ENCODE results near the gene DSCAML1.
"Not testable (repeated sequence)": the region's sequence is repeated elsewhere in the genome, so short reads cannot be mapped to it uniquely, and the experiment has no call there.

Gene DSCAML1

DNA sequence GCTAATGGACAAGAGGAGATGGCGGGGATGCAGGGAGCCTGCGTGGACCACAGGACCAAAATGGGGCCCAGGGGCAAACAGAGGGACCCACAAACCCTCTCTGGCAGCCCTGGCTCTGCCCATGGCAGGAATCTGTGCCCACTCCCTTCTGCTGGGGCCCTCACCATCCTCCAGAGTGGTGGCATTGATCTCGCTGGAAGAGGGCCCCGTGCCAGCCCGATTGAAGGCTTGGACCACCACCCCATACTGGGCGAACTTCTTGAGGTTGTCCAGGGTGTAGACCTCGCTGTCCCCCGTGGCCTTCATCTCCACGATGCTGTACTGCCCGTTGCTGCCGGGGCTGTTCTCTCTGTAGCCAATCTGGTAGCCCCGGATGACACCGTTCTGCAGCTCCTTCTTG, 332.2 kb downstream of the DSCAML1 start:
- no peak for DNase-seq (ENCODE audit: low spot score)

- no peak for DNase-seq (ENCODE audit: low spot score)
Observed at GRCh38 chr11:117462864-117463247, 334.2 kb downstream of the DSCAML1 start.

DNA sequence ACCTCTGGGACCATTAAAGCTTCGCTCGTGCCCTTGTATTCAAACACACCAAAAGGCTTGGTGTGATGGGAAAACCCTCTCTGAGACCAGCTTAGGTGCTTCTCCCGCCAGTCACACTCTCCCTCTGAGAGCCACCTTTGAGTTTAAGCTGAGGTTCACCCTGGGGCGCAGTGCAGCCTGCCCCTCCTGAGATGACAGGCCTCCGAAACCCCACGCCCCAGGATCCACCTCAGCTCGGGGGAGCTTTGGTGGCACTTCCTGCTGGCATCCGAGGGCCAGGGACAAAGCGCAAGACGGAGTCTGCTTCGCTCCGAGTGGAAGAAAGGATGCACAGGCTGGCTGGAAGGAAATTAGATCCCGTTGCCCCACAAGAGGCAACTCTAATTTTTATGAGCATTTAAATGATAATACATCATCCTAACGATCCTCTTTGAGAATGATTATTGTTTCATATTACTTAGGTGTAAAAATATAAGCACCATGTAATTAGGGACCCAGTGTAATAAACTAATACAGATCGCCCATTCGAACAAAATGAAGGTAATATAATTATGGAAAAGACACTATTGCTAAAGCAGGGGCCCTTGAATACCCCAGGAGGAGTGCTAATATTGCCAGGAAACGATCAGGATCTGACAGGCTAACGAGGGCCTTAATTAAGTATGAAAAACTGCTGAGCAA, 334.7 kb downstream of the DSCAML1 start:
- no peak for DNase-seq (ENCODE audit: low spot score)

DNA sequence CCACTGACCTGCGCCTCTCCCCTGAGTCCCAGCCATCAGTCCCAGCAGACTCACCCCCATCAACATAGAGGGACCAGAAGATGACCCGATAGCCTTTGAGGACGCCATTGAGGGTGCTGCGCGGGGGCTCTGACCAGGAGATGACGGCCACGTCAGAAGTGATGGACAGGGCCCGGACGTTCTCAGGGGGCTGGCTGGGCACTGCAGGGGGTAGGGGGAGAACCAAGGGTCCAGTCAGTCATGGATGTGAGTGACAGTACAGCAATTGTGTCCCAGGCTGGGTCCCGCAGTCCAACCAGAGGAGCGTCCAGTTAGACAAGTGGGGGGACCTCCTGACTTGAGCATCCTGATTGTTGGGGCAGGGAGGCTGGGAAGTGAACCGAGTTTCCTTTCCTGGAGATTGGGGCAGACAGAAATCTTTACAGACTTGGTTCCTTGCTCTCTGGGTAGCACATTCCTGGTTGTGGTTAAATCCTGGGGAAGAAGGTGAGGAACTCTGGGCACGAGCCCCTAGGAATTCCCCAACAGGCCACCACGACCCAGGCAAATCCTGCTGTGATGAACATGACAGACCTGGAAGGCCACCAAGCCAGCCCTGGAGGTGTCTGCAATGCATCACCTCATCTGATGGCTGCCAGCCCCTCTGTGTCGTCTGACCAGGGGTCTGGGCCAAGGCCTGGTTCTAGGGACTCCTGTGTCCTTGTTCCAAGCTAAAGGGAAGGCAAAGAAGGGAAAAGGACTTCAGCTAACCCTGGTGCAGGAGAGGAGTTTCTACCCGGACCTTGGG, 335.4 kb downstream of the DSCAML1 start:
- DNase-seq (ENCODE audit: low spot score), result no peak

GRCh38 chr11:117459979-117460300, 337.1 kb downstream of the DSCAML1 start:
- DNase-seq (ENCODE audit: low spot score), result no peak

DNA sequence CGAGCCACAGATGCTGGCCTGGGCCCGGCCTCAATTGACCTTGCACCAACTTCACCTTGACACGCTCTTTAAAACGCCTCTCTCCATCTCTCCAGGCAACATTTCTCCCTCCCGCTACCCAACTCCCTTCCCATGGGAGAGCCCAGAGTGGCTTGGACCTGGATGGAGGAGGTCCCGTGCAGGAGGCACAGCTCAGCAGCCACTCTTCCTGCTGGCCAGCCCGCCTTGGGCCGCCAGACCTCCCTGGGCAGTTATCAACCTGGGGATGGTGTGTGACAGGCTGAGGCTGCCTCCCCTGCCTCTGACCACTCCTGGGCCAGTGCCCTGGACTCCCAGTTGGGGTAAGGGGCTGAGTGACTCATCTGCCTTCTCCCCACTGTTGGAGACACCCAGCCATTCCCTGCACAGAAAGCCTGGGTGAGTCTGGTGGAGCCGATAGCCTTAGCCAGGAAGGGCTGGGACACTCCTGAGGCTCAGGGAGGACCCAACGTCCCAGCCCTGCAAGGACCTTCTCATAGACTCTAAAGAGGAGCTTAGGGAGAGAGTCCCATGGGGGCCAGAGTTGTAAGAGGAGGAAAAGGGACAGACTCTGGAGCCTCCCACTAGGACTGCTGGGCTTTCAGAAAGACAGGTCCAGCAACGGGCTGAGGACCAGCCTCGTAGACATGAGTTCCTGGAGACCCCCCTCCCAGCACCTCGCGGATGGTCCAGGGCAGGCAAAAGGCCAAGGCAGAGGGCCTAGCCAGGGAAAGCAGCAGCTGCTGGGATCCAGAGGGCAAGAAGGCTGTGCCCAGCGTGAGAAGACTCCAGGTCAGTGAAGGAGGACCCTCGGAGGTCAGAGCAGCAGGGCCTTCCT, 337.7 kb downstream of the DSCAML1 start:
- no peak for DNase-seq (ENCODE audit: low spot score)

DNA sequence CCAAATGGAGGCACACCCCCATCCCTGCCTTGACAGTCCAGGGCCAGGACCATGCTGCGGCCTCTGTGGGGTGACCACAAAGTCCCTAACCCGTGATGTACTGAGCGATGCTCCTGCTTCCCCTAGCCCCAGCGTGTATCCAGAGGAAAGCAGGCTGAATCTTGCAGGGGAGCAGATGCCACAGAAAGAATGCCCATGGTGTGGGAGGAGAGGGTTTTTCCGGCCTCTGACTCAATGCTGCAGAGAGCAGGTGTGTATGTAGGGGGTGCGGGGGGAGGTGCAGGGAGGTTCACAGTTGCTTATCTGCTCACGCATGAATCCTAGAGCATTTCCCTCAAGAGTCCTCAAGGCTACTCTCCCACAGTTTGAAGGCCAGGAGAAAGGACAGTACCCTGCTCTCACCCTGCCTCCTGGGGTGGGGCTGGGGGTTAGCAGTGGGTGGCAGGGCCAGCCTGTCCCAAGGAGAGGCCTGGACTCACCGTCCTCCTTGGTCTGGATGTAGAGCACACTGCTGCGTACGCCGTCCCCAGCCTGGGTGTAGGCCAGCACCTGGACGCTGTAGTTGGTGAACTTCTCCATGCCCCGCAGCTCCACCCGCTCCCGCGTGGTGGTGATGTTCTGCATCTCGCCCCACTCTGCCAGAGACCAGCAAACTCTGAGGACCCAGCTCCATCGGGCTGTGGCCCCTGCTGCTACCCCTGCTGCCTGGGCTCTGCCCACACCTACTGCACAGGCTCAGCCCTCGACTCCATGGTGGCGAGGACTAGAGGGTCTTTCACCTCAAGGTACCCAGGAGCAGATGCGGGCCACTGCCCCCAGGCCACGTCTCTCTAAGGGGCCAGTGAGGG, 338.5 kb downstream of the DSCAML1 start:
- DNase-seq (ENCODE audit: low spot score), result no peak

DNA sequence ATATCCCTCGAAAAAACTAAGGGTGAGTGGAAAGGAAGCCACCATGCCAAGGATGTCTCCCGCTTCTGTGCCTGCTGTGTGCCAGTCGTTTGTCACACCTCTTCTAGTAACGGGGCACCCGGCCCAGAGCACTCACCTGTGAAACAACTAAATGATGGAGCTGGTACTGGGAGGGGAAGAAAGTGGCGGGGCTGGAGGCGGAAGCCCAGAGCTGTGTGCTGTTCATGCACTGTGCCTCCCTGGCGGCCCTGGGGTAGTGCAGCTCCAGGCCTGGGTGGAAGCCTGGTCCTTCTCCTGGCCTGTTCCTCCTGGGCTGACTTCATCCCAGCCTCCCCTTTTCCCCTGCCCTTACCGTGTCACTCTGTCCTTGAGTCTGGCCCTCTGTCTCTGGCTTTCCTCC, 339.2 kb downstream of the DSCAML1 start:
- DNase-seq (ENCODE audit: low spot score), result no peak

DNA sequence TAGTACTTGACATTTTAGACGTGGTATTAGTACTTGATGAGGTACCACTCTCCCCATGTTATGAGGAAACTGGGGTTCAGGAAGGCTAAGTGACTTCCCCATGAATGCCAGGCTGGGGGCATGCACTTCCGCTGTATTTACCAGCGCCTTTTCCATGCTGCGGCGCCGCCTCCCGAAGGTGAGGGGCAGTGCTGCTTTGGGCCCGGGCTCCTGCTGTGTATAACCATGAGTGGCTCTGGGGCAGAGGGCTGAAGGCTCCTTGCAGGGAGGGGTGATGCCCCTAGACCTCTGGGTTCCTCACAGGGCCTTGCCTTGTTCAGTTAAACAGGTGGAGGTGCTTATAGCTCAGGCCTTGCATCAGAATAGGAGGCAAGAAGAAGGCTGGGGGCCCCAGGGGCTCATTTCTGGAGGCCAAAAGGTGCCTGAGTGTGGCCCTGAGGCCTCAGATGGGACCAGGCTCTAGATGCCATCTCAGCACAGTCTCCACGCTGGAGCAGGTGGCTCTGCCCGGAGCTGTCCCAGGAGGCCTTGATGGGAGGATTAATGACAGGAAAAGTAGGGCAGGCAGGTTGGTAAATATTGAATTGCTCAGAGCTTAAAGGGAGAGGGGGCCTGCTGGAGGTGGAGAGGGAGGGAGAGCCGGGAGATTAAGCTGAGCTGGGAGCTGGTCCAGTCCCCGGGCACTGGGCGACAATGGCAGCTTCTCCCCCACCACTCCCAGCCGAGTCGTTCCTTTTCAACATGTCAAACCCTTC, 339.8 kb downstream of the DSCAML1 start:
- DNase-seq (ENCODE audit: low spot score), result no peak

- not testable (repeated sequence) for DNase-seq (ENCODE audit: low spot score)
Observed at GRCh38 chr11:117456721-117457029, 340.3 kb downstream of the DSCAML1 start.

GRCh38 chr11:117456027-117456720, 340.8 kb downstream of the DSCAML1 start:
- no peak for DNase-seq (ENCODE audit: low spot score)

GRCh38 chr11:117454564-117454917, 342.5 kb downstream of the DSCAML1 start:
- DNase-seq (ENCODE audit: low spot score), result no peak

- no peak for DNase-seq (ENCODE audit: low spot score)
Observed at GRCh38 chr11:117453886-117454563, 343.0 kb downstream of the DSCAML1 start.

GRCh38 chr11:117449111-117449693, 347.8 kb downstream of the DSCAML1 start:
- no peak for DNase-seq (ENCODE audit: low spot score)

- DNase-seq (ENCODE audit: low spot score), result no peak
Observed at GRCh38 chr11:117444711-117445658, 352.0 kb downstream of the DSCAML1 start.

DNA sequence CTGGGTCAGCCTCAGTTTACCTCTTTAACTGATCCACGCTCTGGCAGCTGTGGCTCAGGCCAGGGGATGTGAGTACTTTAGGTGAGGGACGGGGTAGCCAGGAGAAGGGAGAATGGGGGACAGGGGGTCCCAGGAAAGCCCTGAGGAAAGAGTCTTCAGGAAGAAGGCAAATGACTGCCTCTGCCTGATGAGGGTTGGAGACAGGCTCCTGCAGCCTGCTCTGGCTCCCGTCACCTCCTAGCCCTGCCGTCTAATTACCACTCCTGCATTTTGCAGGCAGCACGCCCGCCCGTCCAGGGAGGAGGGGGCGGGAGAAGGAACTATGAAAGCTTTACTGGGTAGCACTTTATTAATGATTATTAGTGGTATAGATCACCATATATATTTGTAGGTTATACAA, 352.8 kb downstream of the DSCAML1 start:
- DNase-seq (ENCODE audit: low spot score), result no peak

GRCh38 chr11:117443266-117444186, 353.5 kb downstream of the DSCAML1 start:
- peak; percentile 87 for DNase-seq (ENCODE audit: low spot score)

DNA sequence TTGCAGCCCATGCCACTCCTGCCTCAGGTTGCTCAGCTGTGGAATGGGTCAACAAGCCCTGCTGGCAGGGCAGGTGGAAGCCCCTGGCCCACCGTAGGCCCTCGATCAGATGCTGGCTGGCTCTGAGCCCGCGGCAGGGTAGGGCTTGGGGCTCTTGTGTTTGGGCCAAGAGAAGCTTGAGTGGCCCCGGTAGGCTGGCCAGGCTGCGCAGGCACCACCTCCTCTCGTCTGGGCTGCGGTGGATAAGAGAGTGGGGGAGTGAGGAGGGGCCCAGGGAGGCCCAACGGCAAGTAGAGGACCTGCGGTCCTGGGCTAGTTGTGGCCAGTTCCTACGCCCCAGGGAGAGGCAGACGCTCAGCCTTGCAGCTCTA, 354.2 kb downstream of the DSCAML1 start:
- no peak for DNase-seq (ENCODE audit: low spot score)
